Muscle of leg (tissue), 11 donors: ENCODE data around the gene RNF213. TPM values are rescaled to one million over a fixed set of nuclear protein-coding genes. Genes with fewer than 3 reads are reported as not detected.

Experiments
- DNase-seq: peaks from one replicate; pipeline ENCODE4 v3.0.0; 2013
- H3K27ac ChIP-seq: one replicate; pipeline ENCODE4 v1.5.1; 2013; ENCODE audit warnings: mild to moderate bottlenecking, low read length, control low read depth
- H3K27me3 ChIP-seq: one replicate; pipeline ENCODE4 v1.6.1; 2013; ENCODE audit warnings: low read length; ENCODE audit not compliant: control insufficient read depth, insufficient read depth
- H3K36me3 ChIP-seq: one replicate; pipeline ENCODE4 v1.6.1; 2013; ENCODE audit warnings: low read length; ENCODE audit not compliant: control insufficient read depth, insufficient read depth
- H3K4me1 ChIP-seq: one replicate; pipeline ENCODE4 v1.6.1; 2013; ENCODE audit warnings: low read length; ENCODE audit not compliant: control insufficient read depth, insufficient read depth
- H3K4me3 ChIP-seq: one replicate; pipeline ENCODE4 v1.5.1; 2013; ENCODE audit warnings: low read length, control low read depth
- H3K9me3 ChIP-seq: replicated peaks from 2 replicates; pipeline ENCODE4 v1.6.1; 2013; ENCODE audit warnings: low read depth, low read length; ENCODE audit not compliant: control insufficient read depth
- WGBS: methylation state at CpG from one replicate; pipeline ENCODE4 v1.1.5; 2013; ENCODE audit warnings: missing lambda C conversion rate; ENCODE audit not compliant: insufficient coverage; 5-methylcytosine and 5-hydroxymethylcytosine counted together
- polyA plus RNA-seq, 8 donors: library from polyadenylated mRNA; unstranded; fragments of 120-200 nt; gene quantifications; one replicate each; pipeline versions ENCODE4 v1.2.1 to v1.2.3, GENCODE V29; 2013; ENCODE audit warnings: inconsistent platforms in 1 of 8, low replicate concordance in 1 of 8; ENCODE audit not compliant: insufficient read length in 8 of 8, insufficient read depth in 1 of 8
- total RNA-seq: library from RNA; stranded (reverse); fragments of 120-200 nt; gene quantifications from one replicate; pipeline ENCODE4 v1.2.4, GENCODE V29; 2013

Gene RNF213
- total and polyA plus RNA-seq, 9 donors = 23.0 to 43.0 (median 32.9) TPM

DNA sequence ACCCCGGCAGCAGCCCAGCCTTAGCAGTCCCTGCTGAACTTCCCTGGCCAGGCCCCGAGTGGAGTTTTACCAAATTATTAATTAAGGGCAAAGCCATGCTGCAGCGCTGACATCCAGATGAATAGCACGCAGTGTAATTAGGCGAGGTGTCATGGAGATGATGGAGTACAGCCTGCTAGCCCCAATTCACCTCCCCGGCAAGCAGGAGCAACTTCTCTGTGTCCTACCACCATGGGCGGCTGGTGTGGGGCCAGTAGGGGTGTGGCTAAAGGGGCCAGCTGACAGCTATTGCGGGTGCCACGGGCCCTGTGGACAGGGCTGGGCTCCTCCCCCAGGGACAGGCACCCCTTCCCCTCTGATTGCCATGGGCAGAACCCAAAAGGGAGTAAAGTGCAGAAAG is 178.8 kb downstream of the RNF213 start:
- 53% methylated on average over 7 of the region's 9 CpGs for WGBS
- H3K36me3 ChIP-seq = no peaks in the 10 kb centered on the region
- DNase-seq = no peak
- no peak overlapping the region for H3K4me3 ChIP-seq
- H3K9me3 ChIP-seq = no peaks in the 10 kb centered on the region
- no peaks in the 10 kb centered on the region for H3K4me1 ChIP-seq
- H3K27ac ChIP-seq = no peak overlapping the region
- H3K27me3 ChIP-seq = peaks cover 10% of the 10 kb centered on the region

DNA sequence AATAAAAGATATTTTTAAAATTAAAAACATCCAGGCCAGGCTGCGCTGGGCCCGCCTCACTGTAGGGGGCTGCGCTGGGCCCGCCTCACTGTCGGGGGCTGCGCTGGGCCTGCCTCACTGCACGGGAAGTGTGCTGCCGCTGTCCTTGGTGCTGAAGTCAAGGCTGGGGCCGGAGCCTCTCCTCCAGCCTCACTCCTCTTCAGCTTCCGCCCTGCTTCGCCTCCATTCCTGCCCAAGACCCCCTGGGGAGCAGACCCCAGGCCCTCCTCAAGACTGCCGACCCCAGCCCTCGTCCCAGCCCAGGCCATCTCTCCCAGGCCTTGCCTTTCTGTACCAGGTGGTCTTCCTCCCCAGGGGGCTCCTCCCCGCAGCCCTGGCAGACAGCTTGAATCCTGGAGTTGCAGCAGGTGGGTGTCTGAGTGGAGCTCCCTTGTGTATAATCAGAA is 180.5 kb downstream of the RNF213 start:
- no peaks in the 10 kb centered on the region for H3K4me1 ChIP-seq
- no peak overlapping the region for H3K27ac ChIP-seq
- DNase-seq = peak; percentile 74
- 2% methylated on average over 13 of the region's 14 CpGs for WGBS
- H3K4me3 ChIP-seq = no peak overlapping the region
- no peaks in the 10 kb centered on the region for H3K36me3 ChIP-seq
- H3K9me3 ChIP-seq = no peaks in the 10 kb centered on the region
- peaks cover 10% of the 10 kb centered on the region for H3K27me3 ChIP-seq

DNA sequence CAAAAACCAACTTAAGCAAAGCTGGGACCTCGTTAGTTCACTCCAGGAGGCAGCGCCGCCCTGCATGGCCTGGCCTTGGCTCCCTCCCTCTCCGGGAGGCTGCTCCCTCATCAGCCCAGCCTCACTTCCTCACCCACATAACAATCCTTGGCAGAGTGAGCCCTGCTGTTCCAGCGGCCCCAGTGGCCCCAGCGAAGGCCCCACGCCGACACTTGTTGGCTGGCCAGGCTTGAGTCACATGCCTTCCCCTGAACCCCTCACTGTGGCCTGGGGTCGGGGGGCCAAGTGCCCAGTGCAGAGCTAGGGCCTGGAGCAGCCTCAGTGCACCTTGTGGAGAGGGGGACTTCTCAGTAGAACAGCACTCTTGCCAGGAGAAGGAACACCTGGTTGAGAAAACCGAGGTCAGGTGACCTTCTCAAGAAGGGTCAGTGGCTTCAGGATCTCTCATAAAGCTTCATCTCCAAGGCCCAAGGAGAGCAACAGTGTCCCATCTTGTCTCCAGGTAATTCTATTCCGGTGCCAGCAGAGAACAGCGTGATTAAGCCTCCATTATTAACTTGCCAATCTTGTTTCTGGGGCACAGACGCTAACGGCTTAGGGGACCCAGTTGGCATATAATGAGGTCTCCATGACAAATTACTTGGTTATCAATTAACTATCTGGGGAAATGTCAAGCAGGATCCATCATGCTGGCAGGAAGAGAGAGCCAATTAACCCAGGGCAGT is 181.1 kb downstream of the RNF213 start:
- Histone ChIP-seq H3K4me1 (no peaks in the 10 kb centered on the region), H3K27me3 (peaks cover 10% of the 10 kb centered on the region), H3K9me3 (no peaks in the 10 kb centered on the region), H3K36me3 (no peaks in the 10 kb centered on the region), H3K27ac (no peak overlapping the region), H3K4me3 (no peak overlapping the region)
- WGBS = 82% methylated on average over 12 of the region's 14 CpGs
- no peak for DNase-seq

DNA sequence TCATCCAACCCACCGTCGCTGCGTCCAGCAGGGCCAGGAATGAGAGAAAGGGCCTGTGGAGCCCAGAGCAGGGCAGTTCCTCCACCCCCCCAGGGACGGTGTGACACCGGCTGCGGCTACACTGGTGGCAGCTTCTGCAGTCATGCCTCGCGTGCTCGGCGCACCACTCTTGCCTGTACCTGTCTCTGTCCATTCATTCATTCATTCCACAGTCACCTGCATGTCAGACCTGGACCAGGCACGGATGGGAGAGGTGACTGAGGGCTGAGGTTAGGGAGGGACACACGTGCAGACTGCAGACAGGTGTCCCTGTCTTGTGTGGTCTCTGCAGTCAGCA is 181.6 kb downstream of the RNF213 start:
- H3K36me3 ChIP-seq = no peaks in the 10 kb centered on the region
- no peak overlapping the region for H3K4me3 ChIP-seq
- H3K4me1 ChIP-seq = no peaks in the 10 kb centered on the region
- H3K27me3 ChIP-seq = peaks cover 10% of the 10 kb centered on the region
- no peaks in the 10 kb centered on the region for H3K9me3 ChIP-seq
- no peak for DNase-seq
- 84% methylated on average over 8 of the region's 12 CpGs for WGBS
- H3K27ac ChIP-seq = no peak overlapping the region

DNA sequence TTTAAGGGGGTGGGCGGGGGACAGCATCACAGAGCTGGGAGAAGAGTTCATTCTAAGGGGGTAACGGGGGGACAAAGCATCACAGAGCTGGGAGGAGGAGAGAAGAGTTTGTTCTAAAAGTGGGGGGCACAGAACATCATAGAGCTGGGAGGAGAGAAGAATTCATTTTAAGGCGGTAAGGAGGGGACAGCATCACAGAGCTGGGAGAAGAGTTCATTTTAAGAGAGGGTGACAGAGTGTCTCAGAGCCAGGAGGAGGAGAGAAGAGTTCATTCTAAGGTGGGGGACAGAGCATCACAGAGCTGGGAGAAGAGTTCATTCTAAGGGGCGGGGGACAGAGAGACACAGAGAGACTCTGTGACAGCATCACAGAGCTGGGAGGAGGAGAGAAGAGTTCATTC is 182.1 kb downstream of the RNF213 start:
- Histone ChIP-seq H3K4me3 (no peak overlapping the region), H3K36me3 (no peaks in the 10 kb centered on the region), H3K27ac (no peak overlapping the region), H3K27me3 (peaks cover 10% of the 10 kb centered on the region), H3K9me3 (no peaks in the 10 kb centered on the region), H3K4me1 (no peaks in the 10 kb centered on the region)
- DNase-seq = no peak
- 80% methylated on average over 3 of the region's 4 CpGs for WGBS

DNA sequence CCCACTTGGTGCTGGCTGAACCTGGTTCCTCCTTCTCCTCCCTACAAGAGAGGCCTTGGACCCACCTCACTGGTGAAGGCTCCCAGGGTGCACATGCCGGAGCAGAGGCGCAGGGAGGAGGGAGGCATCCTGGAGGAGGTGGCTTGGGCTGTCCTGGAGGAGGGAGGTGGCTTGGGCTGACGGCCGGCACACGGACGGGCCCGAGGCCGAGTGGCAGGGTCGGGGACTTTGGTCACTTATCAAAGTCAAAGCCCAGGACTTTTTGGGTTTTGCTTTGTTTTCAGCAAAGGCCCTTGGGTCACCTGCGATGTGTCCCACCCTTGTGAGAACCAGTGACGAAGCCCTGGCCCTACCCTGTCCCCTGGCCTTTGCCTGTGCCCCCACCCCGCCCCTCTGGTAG is 182.8 kb downstream of the RNF213 start:
- 41% methylated on average over 10 of the region's 12 CpGs for WGBS
- DNase-seq = no peak
- no peaks in the 10 kb centered on the region for H3K4me1 ChIP-seq

DNA sequence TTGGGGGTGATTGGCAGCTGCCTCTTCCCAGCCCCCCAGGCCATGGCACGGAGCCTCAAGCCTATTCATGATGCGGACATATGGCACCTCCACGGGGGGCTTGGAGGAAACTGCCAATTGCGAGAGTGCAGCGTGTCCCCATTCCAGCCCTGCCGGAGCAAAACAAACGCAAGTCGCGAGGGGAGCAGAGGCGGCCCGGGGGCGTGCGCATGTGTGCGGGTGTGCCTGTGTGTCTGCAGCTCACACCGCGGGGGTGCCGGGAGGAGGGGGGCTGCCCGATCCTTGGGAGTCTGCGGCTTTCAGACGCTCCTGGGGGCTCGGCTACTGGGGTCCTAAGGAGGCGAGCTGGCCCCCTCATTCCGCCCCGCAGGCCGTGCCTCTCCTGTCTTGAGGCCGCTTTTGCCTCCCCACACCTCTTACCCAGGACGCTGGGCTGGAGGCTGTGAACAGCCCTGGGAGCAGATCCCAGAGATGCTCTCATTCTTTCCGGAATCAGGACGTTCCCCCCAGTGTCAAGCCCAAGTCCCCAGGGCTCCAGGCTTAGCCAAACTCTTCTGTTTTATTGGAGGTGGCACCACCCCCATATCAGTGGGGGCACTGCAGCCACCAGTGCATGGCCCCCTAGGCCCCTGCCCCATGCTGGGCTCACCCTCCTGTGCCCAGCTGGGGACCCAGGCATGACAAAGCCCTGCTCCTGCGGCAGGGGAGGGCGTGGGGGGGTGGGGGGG is 183.4 kb downstream of the RNF213 start:
- Histone ChIP-seq H3K27me3 (peaks cover 10% of the 10 kb centered on the region), H3K27ac (no peak overlapping the region), H3K4me1 (no peaks in the 10 kb centered on the region), H3K4me3 (no peak overlapping the region), H3K36me3 (no peaks in the 10 kb centered on the region), H3K9me3 (no peaks in the 10 kb centered on the region)
- 6% methylated on average over 27 of the region's 31 CpGs for WGBS
- DNase-seq = no peak

More for the DNA sequence above, 182.8 kb downstream of the RNF213 start:
- peaks cover 10% of the 10 kb centered on the region for H3K27me3 ChIP-seq
- no peak overlapping the region for H3K4me3 ChIP-seq
- H3K27ac ChIP-seq = no peak overlapping the region
- H3K9me3 ChIP-seq = no peaks in the 10 kb centered on the region
- no peaks in the 10 kb centered on the region for H3K36me3 ChIP-seq

DNA sequence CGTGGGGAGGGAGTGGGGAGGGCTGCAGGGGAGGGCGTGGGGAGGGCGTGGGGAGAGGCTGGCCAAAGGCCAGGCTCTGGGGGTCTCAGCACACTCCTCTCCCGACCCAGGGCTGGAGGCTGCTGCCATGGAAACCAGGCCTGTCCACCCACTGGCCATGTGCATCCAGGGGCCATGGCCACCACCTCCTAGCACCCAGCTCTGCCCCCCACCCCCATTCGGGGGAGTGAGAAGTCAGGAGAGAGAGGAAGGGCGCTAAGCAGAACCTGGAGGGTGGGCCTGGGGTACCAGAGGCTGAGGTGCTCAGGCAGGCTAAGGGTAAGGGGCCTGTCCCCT is 184.0 kb downstream of the RNF213 start:
- no peaks in the 10 kb centered on the region for H3K4me1 ChIP-seq
- no peak for DNase-seq

DNA sequence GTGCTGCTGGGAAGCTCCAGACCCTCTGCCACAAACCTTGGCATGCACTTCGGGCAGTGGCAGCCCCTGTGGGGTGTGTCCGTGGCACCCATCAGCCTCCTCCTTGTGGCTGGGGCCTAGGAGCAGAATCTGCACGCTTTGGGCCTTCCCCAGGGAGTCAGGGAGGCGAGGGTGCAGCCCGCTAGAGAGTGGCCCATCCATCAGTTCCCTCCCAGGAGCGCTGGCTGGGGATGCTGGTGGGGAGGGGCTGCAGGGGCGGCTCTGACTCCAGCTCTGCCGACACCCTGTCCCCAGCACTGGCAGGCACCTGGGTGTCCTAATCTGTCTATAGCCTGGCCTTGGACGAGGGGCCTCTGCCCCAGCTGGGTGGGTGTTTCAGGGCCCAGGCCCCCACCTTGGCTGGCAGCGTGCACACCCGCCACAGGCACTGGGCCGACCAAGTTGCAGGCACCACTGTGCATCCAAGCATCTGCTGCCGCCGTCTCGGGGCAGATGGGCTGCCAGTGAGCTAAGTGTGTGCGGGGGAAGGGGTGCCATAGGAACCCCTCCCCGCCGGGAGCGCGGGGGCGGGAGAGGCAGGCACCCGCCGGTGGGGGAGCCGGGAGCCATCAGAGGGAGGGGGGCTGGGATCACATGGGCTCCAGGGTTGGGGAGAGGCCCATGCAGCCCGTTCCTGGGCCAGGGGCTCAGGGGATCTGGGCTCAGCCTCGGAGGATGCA is 184.5 kb downstream of the RNF213 start:
- 42% methylated on average over 15 of the region's 26 CpGs for WGBS
- Histone ChIP-seq H3K27me3 (peaks cover 10% of the 10 kb centered on the region), H3K4me3 (no peak overlapping the region), H3K27ac (no peak overlapping the region), H3K4me1 (no peaks in the 10 kb centered on the region), H3K9me3 (no peaks in the 10 kb centered on the region), H3K36me3 (no peaks in the 10 kb centered on the region)
- no peak for DNase-seq

More for the DNA sequence above, 184.0 kb downstream of the RNF213 start:
- H3K9me3 ChIP-seq = no peaks in the 10 kb centered on the region
- H3K4me3 ChIP-seq = no peak overlapping the region
- H3K27ac ChIP-seq = no peak overlapping the region
- WGBS = 0% methylated on average over 1 of the region's 6 CpGs
- H3K36me3 ChIP-seq = no peaks in the 10 kb centered on the region
- H3K27me3 ChIP-seq = peaks cover 10% of the 10 kb centered on the region

DNA sequence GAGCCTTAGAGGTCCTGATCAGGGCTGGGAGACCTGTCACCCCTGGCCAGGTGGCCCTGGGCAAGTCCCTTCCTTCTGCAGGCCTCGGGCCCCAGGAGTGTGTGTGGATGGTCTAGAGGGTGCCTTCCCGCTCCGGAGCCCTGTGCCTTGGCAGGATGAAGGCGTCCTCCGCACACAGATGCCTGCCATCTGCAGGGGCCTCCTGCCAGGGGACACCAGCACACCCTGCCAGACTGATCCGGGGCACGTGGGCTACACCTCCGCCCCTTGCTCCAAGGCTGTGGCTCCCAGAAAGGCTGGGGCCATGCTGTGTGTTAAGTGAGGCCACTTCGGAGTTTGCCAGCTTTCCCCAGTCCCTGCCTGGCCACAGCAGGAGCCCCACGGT is 185.1 kb downstream of the RNF213 start:
- no peaks in the 10 kb centered on the region for H3K4me1 ChIP-seq
- no peak for DNase-seq
- no peaks in the 10 kb centered on the region for H3K36me3 ChIP-seq
- no peak overlapping the region for H3K4me3 ChIP-seq
- no peak overlapping the region for H3K27ac ChIP-seq
- WGBS = 70% methylated on average over 2 of the region's 10 CpGs
- H3K9me3 ChIP-seq = no peaks in the 10 kb centered on the region
- peaks cover 10% of the 10 kb centered on the region for H3K27me3 ChIP-seq
